DOHH2 (cell line): ENCODE results near the gene GGT6.

Source experiments
- H3F3A ChIP-seq: fragments of 200-600 bp; sonication (generic), shearing (Covaris generic); 2 replicates; pipeline ENCODE4 v1.6.0; 2016; ENCODE audit warnings: antibody characterized with exemption, mild to moderate bottlenecking; ENCODE audit not compliant: control insufficient read depth, insufficient read depth
- H3K27ac ChIP-seq: fragments of 200-600 bp; sonication (generic); 2 replicates; pipeline ENCODE4 v1.5.1; 2014; ENCODE audit warnings: low read depth, mild to moderate bottlenecking, low read length, moderate library complexity
- H3K27me3 ChIP-seq: fragments of 200-600 bp; sonication (generic); 2 replicates; pipeline ENCODE4 v1.6.1; 2014; ENCODE audit warnings: mild to moderate bottlenecking, low read length, mixed read lengths; ENCODE audit not compliant: control insufficient read depth
- H3K36me3 ChIP-seq: fragments of 200-600 bp; sonication (generic); 2 replicates; pipeline ENCODE4 v1.6.1; 2014; ENCODE audit warnings: mild to moderate bottlenecking, low read length, moderate library complexity, mixed read lengths; ENCODE audit not compliant: control insufficient read depth
- H3K4me1 ChIP-seq: fragments of 200-600 bp; sonication (generic); 2 replicates; pipeline ENCODE4 v1.6.1; 2014; ENCODE audit warnings: mild to moderate bottlenecking, low read length, mixed read lengths; ENCODE audit not compliant: control insufficient read depth
- H3K4me2 ChIP-seq: fragments of 200-600 bp; sonication (generic); 2 replicates; pipeline ENCODE4 v1.6.0; 2014; ENCODE audit warnings: mild to moderate bottlenecking, low read length, moderate library complexity
- H3K4me3 ChIP-seq: fragments of 200-600 bp; sonication (generic); 2 replicates; pipeline ENCODE4 v1.5.1; 2014; ENCODE audit warnings: mild to moderate bottlenecking, low read length, mixed read lengths
- H3K79me2 ChIP-seq: fragments of 200-600 bp; sonication (generic); 2 replicates; pipeline ENCODE4 v1.6.1; 2014; ENCODE audit warnings: mild to moderate bottlenecking, low read length, mixed read lengths; ENCODE audit not compliant: control insufficient read depth
- H3K9me2 ChIP-seq: fragments of 200-600 bp; sonication (generic); replicated peaks from 2 replicates; pipeline ENCODE4 v1.6.1; 2014; ENCODE audit warnings: mild to moderate bottlenecking, low read length, mixed read lengths; ENCODE audit not compliant: control insufficient read depth
- H3K9me3 ChIP-seq: fragments of 200-600 bp; sonication (generic); 2 replicates; pipeline ENCODE4 v1.6.1; 2014; ENCODE audit warnings: antibody characterized with exemption, low read length, mixed read lengths; ENCODE audit not compliant: control insufficient read depth, insufficient read depth
- H4K20me1 ChIP-seq: fragments of 200-600 bp; sonication (generic); 2 replicates; pipeline ENCODE4 v1.6.0; 2014; ENCODE audit warnings: low read depth, mild to moderate bottlenecking, antibody characterized with exemption, low read length, moderate library complexity; ENCODE audit not compliant: control insufficient read depth, insufficient read depth
- CTCF ChIP-seq: fragments of 200-600 bp; sonication (generic); IDR thresholded peaks from one replicate; pipeline ENCODE4 v1.5.1; 2014; ENCODE audit warnings: antibody characterized with exemption, mild to moderate bottlenecking, low read depth, low read length; ENCODE audit not compliant: poor library complexity, severe bottlenecking
- EZH2phosphoT487 ChIP-seq: fragments of 200-600 bp; sonication (generic); IDR thresholded peaks from 2 replicates; pipeline ENCODE4 v1.6.1; 2017; ENCODE audit warnings: borderline replicate concordance, mild to moderate bottlenecking, antibody characterized with exemption, low read length, moderate library complexity, mixed read lengths

The GGT6 gene

GRCh38 chr17:4604111-4604644 lies 43.8 kb upstream of the GGT6 start:
- H4K20me1 ChIP-seq = no peaks in the 10 kb centered on the region
- TF ChIP-seq EZH2phosphoT487 = no peak
- TF ChIP-seq CTCF = no peak
- H3K9me3 ChIP-seq = no peaks in the 10 kb centered on the region
- H3K4me1 ChIP-seq = no peaks in the 10 kb centered on the region
- no peak overlapping the region for H3K4me2 ChIP-seq
- H3K79me2 ChIP-seq = no peaks in the 10 kb centered on the region
- H3K9me2 ChIP-seq = no peaks in the 10 kb centered on the region
- peaks cover 11% of the 10 kb centered on the region; the same call in 1 of the 2 replicates for H3K27me3 ChIP-seq
- no peaks in the 10 kb centered on the region for H3K36me3 ChIP-seq
- no peak overlapping the region for H3K27ac ChIP-seq
- no peaks in the 10 kb centered on the region for H3F3A ChIP-seq
- H3K4me3 ChIP-seq = no peak overlapping the region

- H3K9me2 ChIP-seq = no peaks in the 10 kb centered on the region
- no peaks in the 10 kb centered on the region for H3K9me3 ChIP-seq
- H3K4me3 ChIP-seq = no peak overlapping the region
- TF ChIP-seq EZH2phosphoT487 (no peak), CTCF (no peak)
- no peaks in the 10 kb centered on the region for H3K79me2 ChIP-seq
- no peaks in the 10 kb centered on the region for H3F3A ChIP-seq
- H3K36me3 ChIP-seq = no peaks in the 10 kb centered on the region
- H4K20me1 ChIP-seq = no peaks in the 10 kb centered on the region
- H3K4me1 ChIP-seq = no peaks in the 10 kb centered on the region
- no peak overlapping the region for H3K4me2 ChIP-seq
- H3K27me3 ChIP-seq = no peaks in the 10 kb centered on the region
- no peak overlapping the region for H3K27ac ChIP-seq
These were observed 41.7 kb upstream of the GGT6 start for GRCh38 chr17:4602041-4602440.

- H3F3A ChIP-seq = no peaks in the 10 kb centered on the region
- no peaks in the 10 kb centered on the region for H3K9me2 ChIP-seq
- H4K20me1 ChIP-seq = no peaks in the 10 kb centered on the region
- H3K27ac ChIP-seq = no peak overlapping the region
- TF ChIP-seq CTCF (no peak), EZH2phosphoT487 (no peak)
- no peak overlapping the region for H3K4me3 ChIP-seq
- no peaks in the 10 kb centered on the region for H3K36me3 ChIP-seq
- no peaks in the 10 kb centered on the region for H3K27me3 ChIP-seq
- H3K79me2 ChIP-seq = no peaks in the 10 kb centered on the region
- H3K4me2 ChIP-seq = no peak overlapping the region
- H3K9me3 ChIP-seq = no peaks in the 10 kb centered on the region
- no peaks in the 10 kb centered on the region for H3K4me1 ChIP-seq
These were observed 40.9 kb upstream of the GGT6 start for GRCh38 chr17:4601326-4601725.
